OCI-LY1 (cell line): ENCODE data around the gene TYRO3.

Experiments used
- H2AFZ ChIP-seq: fragments of 200-600 bp; sonication (generic), shearing (Covaris generic); 2 replicates; pipeline ENCODE4 v1.6.0; 2014; ENCODE audit warnings: antibody characterized with exemption, mild to moderate bottlenecking, low read length
- H3F3A ChIP-seq: fragments of 200-600 bp; sonication (generic), shearing (Covaris generic); 2 replicates; pipeline ENCODE4 v1.6.0; 2014; ENCODE audit warnings: mild to moderate bottlenecking, antibody characterized with exemption, low read length, moderate library complexity; ENCODE audit not compliant: insufficient read depth
- H3K27ac ChIP-seq: fragments of 200-600 bp; sonication (generic); 2 replicates; pipeline ENCODE4 v1.5.1; 2014; ENCODE audit warnings: low read length, mixed run types, mild to moderate bottlenecking, low read depth; ENCODE audit not compliant: poor library complexity, severe bottlenecking
- H3K27me3 ChIP-seq: fragments of 200-600 bp; sonication (generic); 2 replicates; pipeline ENCODE4 v1.6.0; 2014; ENCODE audit warnings: antibody characterized with exemption, mild to moderate bottlenecking, low read length, moderate library complexity; ENCODE audit not compliant: insufficient read depth
- H3K36me3 ChIP-seq: fragments of 200-600 bp; sonication (generic); 2 replicates; pipeline ENCODE4 v1.6.1; 2014; ENCODE audit warnings: mild to moderate bottlenecking, antibody characterized with exemption, low read length, moderate library complexity, mixed read lengths; ENCODE audit not compliant: insufficient read depth
- H3K4me1 ChIP-seq: fragments of 200-600 bp; sonication (generic); 2 replicates; pipeline ENCODE4 v1.5.1; 2014; ENCODE audit warnings: mild to moderate bottlenecking, low read length, moderate library complexity; ENCODE audit not compliant: insufficient read depth, severe bottlenecking
- H3K4me2 ChIP-seq: fragments of 200-600 bp; sonication (generic), shearing (Covaris generic); 2 replicates; pipeline ENCODE4 v1.6.1; 2014; ENCODE audit warnings: low read length
- H3K4me3 ChIP-seq: fragments of 200-600 bp; sonication (generic); 2 replicates; pipeline ENCODE4 v1.5.1; 2014; ENCODE audit warnings: low read length, low read depth, mild to moderate bottlenecking, mixed read lengths; ENCODE audit not compliant: poor library complexity, severe bottlenecking
- H3K79me2 ChIP-seq: fragments of 200-600 bp; shearing (Covaris generic); 2 replicates; pipeline ENCODE4 v1.6.1; 2016; ENCODE audit warnings: mixed run types, low read length, mixed read lengths; ENCODE audit not compliant: insufficient read depth
- H3K9ac ChIP-seq: fragments of 200-600 bp; sonication (generic), shearing (Covaris generic); 2 replicates; pipeline ENCODE4 v1.6.1; 2014; ENCODE audit warnings: mild to moderate bottlenecking, low read length, mixed read lengths
- H3K9me2 ChIP-seq: fragments of 200-600 bp; sonication (generic), shearing (Covaris generic); 2 replicates; pipeline ENCODE4 v1.6.1; 2014; ENCODE audit warnings: low read depth, mild to moderate bottlenecking, low read length, mixed read lengths
- H3K9me3 ChIP-seq: fragments of 200-600 bp; shearing (Covaris generic); 2 replicates; pipeline ENCODE4 v1.6.1; 2014; ENCODE audit warnings: low read length, mixed read lengths
- H4K20me1 ChIP-seq: fragments of 200-600 bp; sonication (generic), shearing (Covaris generic); 2 replicates; pipeline ENCODE4 v1.6.0; 2016; ENCODE audit warnings: mild to moderate bottlenecking, low read length; ENCODE audit not compliant: insufficient read depth
- CTCF ChIP-seq: fragments of 200-600 bp; sonication (generic), shearing (Covaris generic); IDR thresholded peaks from 2 replicates; pipeline ENCODE4 v1.5.1; 2017; ENCODE audit warnings: mild to moderate bottlenecking, antibody characterized with exemption, low read length, moderate library complexity, mixed read lengths
- EZH2 ChIP-seq: fragments of 200-600 bp; sonication (generic), shearing (Covaris generic); IDR thresholded peaks from 2 replicates; pipeline ENCODE4 v1.8.0; 2017; ENCODE audit warnings: borderline replicate concordance, mixed run types, mild to moderate bottlenecking, antibody characterized with exemption, low read length, moderate library complexity, mixed read lengths

The TYRO3 gene

DNA sequence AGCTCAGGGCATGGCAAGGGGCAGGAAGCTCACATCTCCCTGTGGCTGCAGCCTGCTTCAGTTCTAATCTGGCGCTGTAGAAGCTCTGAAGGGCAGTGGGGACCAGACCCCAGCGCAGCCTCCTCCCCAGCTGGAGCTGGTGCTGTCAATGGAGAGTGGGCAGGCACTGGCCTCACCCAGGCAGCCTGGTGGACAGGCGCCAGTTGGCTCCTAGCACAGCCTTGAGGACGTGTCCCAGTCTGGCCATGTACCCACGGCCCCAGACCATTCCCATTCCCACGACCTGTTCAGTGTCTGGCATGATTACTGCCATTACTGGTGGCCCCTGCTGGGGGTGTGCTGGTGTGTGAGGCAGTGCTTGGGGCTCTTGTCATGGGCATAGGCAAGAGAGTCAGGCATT lies 16.3 kb downstream of the TYRO3 start:
- TF ChIP-seq CTCF = no peak
- TF ChIP-seq EZH2 = no peak
- Histone ChIP-seq H3K79me2 (no peaks in the 10 kb centered on the region), H3K36me3 (no peaks in the 10 kb centered on the region)

GRCh38 chr15:41577863-41578735 lies 19.1 kb downstream of the TYRO3 start:
- TF ChIP-seq EZH2 = no peak
- TF ChIP-seq CTCF = no peak
- H3K79me2 ChIP-seq = no peaks in the 10 kb centered on the region
- H3K4me3 ChIP-seq = no peak overlapping the region
- H3K9me2 ChIP-seq = no peaks in the 10 kb centered on the region
- no peak overlapping the region for H3K27ac ChIP-seq
- peaks cover 4% of the 10 kb centered on the region; the same call in 1 of the 2 replicates for H3K27me3 ChIP-seq
- H3K4me2 ChIP-seq = no peak overlapping the region
- no peaks in the 10 kb centered on the region for H3F3A ChIP-seq
- H3K36me3 ChIP-seq = no peaks in the 10 kb centered on the region
- no peak overlapping the region for H3K9ac ChIP-seq
- H3K4me1 ChIP-seq = no peaks in the 10 kb centered on the region
- H4K20me1 ChIP-seq = no peaks in the 10 kb centered on the region
- H2AFZ ChIP-seq = no peak overlapping the region
- no peaks in the 10 kb centered on the region for H3K9me3 ChIP-seq

More for the DNA sequence above, 16.3 kb downstream of the TYRO3 start:
- H3K4me1 ChIP-seq = no peaks in the 10 kb centered on the region
- no peaks in the 10 kb centered on the region for H3F3A ChIP-seq
- no peak overlapping the region for H3K4me2 ChIP-seq
- no peaks in the 10 kb centered on the region for H4K20me1 ChIP-seq
- H3K9me2 ChIP-seq = no peaks in the 10 kb centered on the region
- H3K27ac ChIP-seq = no peak overlapping the region
- no peaks in the 10 kb centered on the region for H3K9me3 ChIP-seq
- H3K27me3 ChIP-seq = peaks cover 4% of the 10 kb centered on the region; the same call in 1 of the 2 replicates
- H3K9ac ChIP-seq = no peak overlapping the region
- no peak overlapping the region for H2AFZ ChIP-seq
- H3K4me3 ChIP-seq = no peak overlapping the region

DNA sequence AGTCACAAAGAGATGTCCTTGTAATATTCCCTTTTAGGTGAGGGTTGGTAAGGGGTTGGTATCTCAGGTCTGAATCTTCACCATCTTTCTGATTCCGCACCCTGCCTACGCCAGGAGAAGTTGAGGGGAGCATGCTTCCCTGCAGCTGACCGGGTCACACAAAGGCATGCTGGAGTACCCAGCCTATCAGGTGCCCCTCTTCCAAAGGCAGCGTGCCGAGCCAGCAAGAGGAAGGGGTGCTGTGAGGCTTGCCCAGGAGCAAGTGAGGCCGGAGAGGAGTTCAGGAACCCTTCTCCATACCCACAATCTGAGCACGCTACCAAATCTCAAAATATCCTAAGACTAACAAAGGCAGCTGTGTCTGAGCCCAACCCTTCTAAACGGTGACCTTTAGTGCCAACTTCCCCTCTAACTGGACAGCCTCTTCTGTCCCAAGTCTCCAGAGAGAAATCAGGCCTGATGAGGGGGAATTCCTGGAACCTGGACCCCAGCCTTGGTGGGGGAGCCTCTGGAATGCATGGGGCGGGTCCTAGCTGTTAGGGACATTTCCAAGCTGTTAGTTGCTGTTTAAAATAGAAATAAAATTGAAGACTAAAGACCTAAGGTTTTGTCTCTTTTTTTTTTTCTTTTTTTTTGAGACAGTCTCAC lies 19.8 kb downstream of the TYRO3 start:
- no peak overlapping the region for H3K9ac ChIP-seq
- H3K4me3 ChIP-seq = no peak overlapping the region
- H3K27ac ChIP-seq = no peak overlapping the region
- no peaks in the 10 kb centered on the region for H3K4me1 ChIP-seq
- no peaks in the 10 kb centered on the region for H3K9me2 ChIP-seq
- no peaks in the 10 kb centered on the region for H3K79me2 ChIP-seq
- no peaks in the 10 kb centered on the region for H3K9me3 ChIP-seq
- TF ChIP-seq EZH2 (no peak), CTCF (no peak)
- no peak overlapping the region for H2AFZ ChIP-seq
- no peaks in the 10 kb centered on the region for H3F3A ChIP-seq
- H3K4me2 ChIP-seq = no peak overlapping the region
- H3K27me3 ChIP-seq = peaks cover 4% of the 10 kb centered on the region; the same call in 1 of the 2 replicates
- no peaks in the 10 kb centered on the region for H4K20me1 ChIP-seq
- H3K36me3 ChIP-seq = no peaks in the 10 kb centered on the region
